ENCODE results near the gene BAZ1B.

Gene BAZ1B

DNA sequence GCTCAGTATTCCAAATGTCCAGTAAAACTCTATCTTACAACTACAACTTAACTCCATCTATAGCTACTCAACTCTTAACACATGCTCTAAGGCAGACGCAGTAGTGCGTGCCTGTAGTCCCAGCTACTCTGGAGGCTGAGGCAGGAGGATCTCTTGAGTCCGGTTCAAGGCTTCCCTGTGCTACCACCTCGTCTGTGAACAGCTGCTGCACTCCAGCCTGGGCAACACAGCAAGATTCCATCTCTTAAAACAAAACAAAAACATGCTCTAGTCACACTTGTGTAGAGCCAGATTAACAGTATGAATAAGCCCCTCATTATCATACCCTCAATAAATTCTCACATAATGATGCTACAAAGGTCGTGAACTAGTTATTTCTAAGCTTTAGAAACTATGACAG lies 3.6 kb downstream of the BAZ1B start:
- Histone ChIP-seq H3K27me3 (ENCODE audit: insufficient read depth, low read length, poor library complexity, severe bottlenecking) (no peaks in the 10 kb centered on the region), H3K9ac (ENCODE audit: low read depth, low read length, poor library complexity, severe bottlenecking) (peak overlapping the region; percentile 85), H3K4me2 (ENCODE audit: low read depth, low read length, poor library complexity, severe bottlenecking) (peak overlapping the region; percentile 93), H3K4me3 (ENCODE audit: low read length, poor library complexity, severe bottlenecking) (peak overlapping the region; percentile 84), H3K4me1 (ENCODE audit: insufficient read depth, low read length, poor library complexity, severe bottlenecking) (peaks cover 37% of the 10 kb centered on the region), H3K9me3 (ENCODE audit: insufficient read depth, low read depth, low read length) (no peaks in the 10 kb centered on the region), H3F3A (ENCODE audit: low read depth) (no peaks in the 10 kb centered on the region), H2AFZ (ENCODE audit: low read length) (no peak overlapping the region), H4K20me1 (ENCODE audit: insufficient read depth, low read length, poor library complexity, severe bottlenecking) (peaks cover 76% of the 10 kb centered on the region), H3K79me2 (ENCODE audit: insufficient read depth, low read length) (peaks cover 89% of the 10 kb centered on the region), H3K9me2 (replicated peaks; ENCODE audit: low read depth, low read length) (no peaks in the 10 kb centered on the region), H3K36me3 (ENCODE audit: insufficient read depth, low read length) (peaks cover 30% of the 10 kb centered on the region)
- TF ChIP-seq, protein P1, sequence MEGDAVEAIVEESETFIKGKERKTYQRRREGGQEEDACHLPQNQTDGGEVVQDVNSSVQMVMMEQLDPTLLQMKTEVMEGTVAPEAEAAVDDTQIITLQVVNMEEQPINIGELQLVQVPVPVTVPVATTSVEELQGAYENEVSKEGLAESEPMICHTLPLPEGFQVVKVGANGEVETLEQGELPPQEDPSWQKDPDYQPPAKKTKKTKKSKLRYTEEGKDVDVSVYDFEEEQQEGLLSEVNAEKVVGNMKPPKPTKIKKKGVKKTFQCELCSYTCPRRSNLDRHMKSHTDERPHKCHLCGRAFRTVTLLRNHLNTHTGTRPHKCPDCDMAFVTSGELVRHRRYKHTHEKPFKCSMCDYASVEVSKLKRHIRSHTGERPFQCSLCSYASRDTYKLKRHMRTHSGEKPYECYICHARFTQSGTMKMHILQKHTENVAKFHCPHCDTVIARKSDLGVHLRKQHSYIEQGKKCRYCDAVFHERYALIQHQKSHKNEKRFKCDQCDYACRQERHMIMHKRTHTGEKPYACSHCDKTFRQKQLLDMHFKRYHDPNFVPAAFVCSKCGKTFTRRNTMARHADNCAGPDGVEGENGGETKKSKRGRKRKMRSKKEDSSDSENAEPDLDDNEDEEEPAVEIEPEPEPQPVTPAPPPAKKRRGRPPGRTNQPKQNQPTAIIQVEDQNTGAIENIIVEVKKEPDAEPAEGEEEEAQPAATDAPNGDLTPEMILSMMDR (conservative IDR thresholded peaks at IDR 0.05; ENCODE audit: low read length) = no peak
- TF ChIP-seq EZH2phosphoT487 (IDR thresholded peaks at IDR 0.05; ENCODE audit: borderline replicate concordance) = no peak

DNA sequence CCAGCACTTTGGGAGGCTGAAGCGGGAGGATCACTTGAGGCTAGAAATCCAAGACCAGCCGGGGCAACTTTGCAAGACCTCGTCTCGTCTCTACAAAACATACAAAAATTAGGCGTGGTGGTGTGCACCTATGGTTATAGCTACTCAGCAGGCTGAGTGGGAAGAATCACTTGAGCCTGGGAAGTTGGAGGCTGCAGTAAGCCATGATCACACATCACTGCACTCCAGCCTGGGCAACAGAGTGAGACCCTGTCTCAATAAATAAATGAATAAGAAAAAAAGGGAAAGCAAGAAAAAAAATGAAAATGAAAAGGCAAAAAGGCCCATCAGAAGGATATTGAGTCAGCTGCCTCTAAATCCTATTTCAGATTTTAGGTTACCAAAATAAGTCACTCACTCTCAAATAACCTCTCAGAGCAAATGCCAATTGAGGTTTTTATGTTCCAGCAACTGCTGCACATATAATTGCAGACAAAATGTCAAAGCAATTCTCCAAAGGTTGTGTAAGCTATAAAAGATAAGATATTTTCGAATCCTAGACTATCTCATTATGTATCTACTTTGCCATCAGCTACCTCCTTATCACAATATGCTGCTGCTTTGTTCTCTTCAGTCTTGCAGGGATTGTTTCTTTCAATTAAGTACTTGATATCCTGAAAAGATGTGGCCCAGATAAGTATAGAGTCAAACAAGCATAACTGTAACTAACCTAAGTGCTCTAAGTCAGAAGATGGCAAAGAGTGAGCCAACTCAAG lies 4.7 kb downstream of the BAZ1B start:
- Histone ChIP-seq H2AFZ (ENCODE audit: low read length) (no peak overlapping the region), H3K9me2 (replicated peaks; ENCODE audit: low read depth, low read length) (no peaks in the 10 kb centered on the region), H3K27me3 (ENCODE audit: insufficient read depth, low read length, poor library complexity, severe bottlenecking) (no peaks in the 10 kb centered on the region), H3K79me2 (ENCODE audit: insufficient read depth, low read length) (peaks cover 93% of the 10 kb centered on the region), H3K4me2 (ENCODE audit: low read depth, low read length, poor library complexity, severe bottlenecking) (peak overlapping the region; percentile 69), H4K20me1 (ENCODE audit: insufficient read depth, low read length, poor library complexity, severe bottlenecking) (peaks cover 86% of the 10 kb centered on the region), H3K4me1 (ENCODE audit: insufficient read depth, low read length, poor library complexity, severe bottlenecking) (peaks cover 37% of the 10 kb centered on the region), H3K9ac (ENCODE audit: low read depth, low read length, poor library complexity, severe bottlenecking) (no peak overlapping the region), H3K9me3 (ENCODE audit: insufficient read depth, low read depth, low read length) (no peaks in the 10 kb centered on the region), H3K36me3 (ENCODE audit: insufficient read depth, low read length) (peaks cover 40% of the 10 kb centered on the region), H3K4me3 (ENCODE audit: low read length, poor library complexity, severe bottlenecking) (peak overlapping the region; percentile 49), H3F3A (ENCODE audit: low read depth) (no peaks in the 10 kb centered on the region)
- TF ChIP-seq, protein P1 (conservative IDR thresholded peaks at IDR 0.05; ENCODE audit: low read length) = no peak
- TF ChIP-seq EZH2phosphoT487 (IDR thresholded peaks at IDR 0.05; ENCODE audit: borderline replicate concordance) = no peak

DNA sequence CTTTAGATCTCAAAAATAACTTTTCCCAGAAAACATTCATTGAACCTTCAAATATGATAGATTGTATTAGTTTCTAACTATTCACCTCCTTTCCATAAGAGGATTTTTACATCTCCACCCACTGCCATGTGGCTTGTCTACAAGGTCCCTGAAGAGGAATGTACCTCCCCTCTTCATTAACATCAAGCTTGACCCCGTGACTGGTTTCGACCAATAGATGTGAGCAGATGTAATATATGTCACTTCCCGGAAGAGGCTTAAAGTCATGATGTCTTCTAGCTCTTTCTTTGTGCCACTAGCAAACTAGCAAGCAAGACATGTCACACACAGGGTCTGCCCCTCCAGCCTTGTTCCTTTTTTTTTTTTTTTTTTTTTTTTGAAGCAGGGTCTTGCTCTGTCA lies 6.9 kb downstream of the BAZ1B start:
- H2AFZ ChIP-seq (ENCODE audit: low read length) = no peak overlapping the region
- no peaks in the 10 kb centered on the region for H3K9me3 ChIP-seq (ENCODE audit: insufficient read depth, low read depth, low read length)
- H4K20me1 ChIP-seq (ENCODE audit: insufficient read depth, low read length, poor library complexity, severe bottlenecking) = peaks cover 96% of the 10 kb centered on the region
- peak overlapping the region; percentile 46 for H3K4me2 ChIP-seq (ENCODE audit: low read depth, low read length, poor library complexity, severe bottlenecking)
- H3F3A ChIP-seq (ENCODE audit: low read depth) = no peaks in the 10 kb centered on the region
- peaks cover 33% of the 10 kb centered on the region for H3K4me1 ChIP-seq (ENCODE audit: insufficient read depth, low read length, poor library complexity, severe bottlenecking)
- peaks cover 52% of the 10 kb centered on the region for H3K36me3 ChIP-seq (ENCODE audit: insufficient read depth, low read length)
- H3K4me3 ChIP-seq (ENCODE audit: low read length, poor library complexity, severe bottlenecking) = no peak overlapping the region
- H3K9me2 ChIP-seq (replicated peaks; ENCODE audit: low read depth, low read length) = no peaks in the 10 kb centered on the region
- peaks cover 98% of the 10 kb centered on the region for H3K79me2 ChIP-seq (ENCODE audit: insufficient read depth, low read length)
- H3K9ac ChIP-seq (ENCODE audit: low read depth, low read length, poor library complexity, severe bottlenecking) = no peak overlapping the region
- TF ChIP-seq, protein P1 (conservative IDR thresholded peaks at IDR 0.05; ENCODE audit: low read length) = no peak
- no peak for TF ChIP-seq EZH2phosphoT487 (IDR thresholded peaks at IDR 0.05; ENCODE audit: borderline replicate concordance)
- H3K27me3 ChIP-seq (ENCODE audit: insufficient read depth, low read length, poor library complexity, severe bottlenecking) = no peaks in the 10 kb centered on the region
